Mammary epithelial cell (primary cell): ENCODE data around the gene CD99.

ENCODE experiments used
- CTCF ChIP-seq, 2 donors: IDR thresholded peaks in 1 of 2; conservative IDR thresholded peaks in 1 of 2; 2 replicates each; pipeline ENCODE4 v1.5.1; 2011 to 2012; ENCODE audit warnings: inconsistent platforms in 2 of 2, low read length in 2 of 2, mild to moderate bottlenecking in 2 of 2, control low read depth in 1 of 2, low read depth in 1 of 2; ENCODE audit not compliant: insufficient read depth in 1 of 2; ENCODE audit errors: extremely low read depth in 1 of 2
- EZH2 ChIP-seq: IDR thresholded peaks from 2 replicates; pipeline ENCODE4 v1.6.1; 2012; ENCODE audit warnings: low read length, inconsistent platforms, borderline replicate concordance

DNA sequence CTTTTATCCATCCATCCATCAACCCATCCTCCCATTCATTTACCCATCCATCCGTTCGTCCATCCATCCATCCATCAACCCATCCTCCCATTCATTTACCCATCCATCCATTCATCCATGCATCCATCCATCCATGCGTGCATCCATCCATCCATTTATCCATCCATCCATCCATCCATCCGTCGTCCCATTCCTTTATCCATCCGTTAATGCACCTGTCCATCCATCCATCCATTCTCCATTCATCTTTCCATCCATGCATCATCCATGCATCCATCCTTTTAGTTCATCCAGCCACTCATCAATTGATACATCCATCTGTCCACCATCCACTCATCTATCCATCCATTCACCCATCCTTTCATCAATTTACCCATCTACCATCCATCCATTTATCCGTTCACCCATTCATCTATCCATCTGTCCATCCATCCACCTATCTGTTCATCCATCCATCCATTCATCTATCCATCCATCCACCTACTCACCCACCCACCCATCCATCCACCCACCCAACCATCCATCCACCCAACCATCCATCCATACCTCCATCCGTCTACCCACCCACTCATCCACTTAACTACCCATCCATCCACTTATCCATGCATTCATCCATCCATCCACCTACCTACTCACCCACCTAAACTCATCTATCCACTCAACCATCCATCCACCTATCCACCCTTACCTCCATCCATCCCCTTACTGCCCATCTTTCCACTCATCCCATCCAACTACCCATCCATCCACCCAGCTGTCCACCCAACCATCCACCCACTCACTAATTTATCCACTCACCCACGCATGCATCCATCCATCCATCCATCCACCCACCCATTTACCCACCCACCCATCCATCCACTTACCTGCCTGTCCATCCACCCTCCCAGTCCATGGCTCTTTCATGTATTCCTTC lies 9.6 kb downstream of the CD99 start:
- TF ChIP-seq CTCF (conservative IDR thresholded peaks at IDR 0.05 in 1 of 2, IDR thresholded peaks at IDR 0.05 in 1 of 2; ENCODE audit: extremely low read depth in 1 of 2, insufficient read depth in 1 of 2, low read depth in 1 of 2, low read length in 2 of 2) (no peak), EZH2 (no peak)
